Naive B cell (primary cell): Measurements from ENCODE around the gene ROS1. TPM values are rescaled to one million over a fixed set of nuclear protein-coding genes. Genes with fewer than 3 reads are reported as not detected.
"Not testable (repeated sequence)": the region's sequence is repeated elsewhere in the genome, so short reads cannot be mapped to it uniquely, and the experiment has no call there.

Source experiments
- ATAC-seq, 2 donors: fragments of 150-1000 bp; cut with Tn5 transposase; 2 replicates each; pipeline ENCODE4 v1.10.0; 2021; ENCODE audit warnings: low read depth in 2 of 2, mild to moderate bottlenecking in 2 of 2, moderate library complexity in 2 of 2
- DNase-seq: peaks from one replicate; pipeline ENCODE4 v3.0.0; 2022
- H3K27ac Mint-ChIP-seq, 6 donors: one replicate each; pipeline ENCODE4 v1.8.0; 2020 to 2022; ENCODE audit warnings: mild to moderate bottlenecking in 6 of 6, mixed read lengths in 6 of 6, moderate library complexity in 5 of 6, inconsistent platforms in 2 of 6
- H3K27me3 Mint-ChIP-seq, 3 donors: one replicate each; pipeline ENCODE4 v1.8.0; 2021 to 2022; ENCODE audit warnings: mixed read lengths in 3 of 3, mild to moderate bottlenecking in 1 of 3
- H3K36me3 Mint-ChIP-seq, 2 donors: one replicate each; pipeline ENCODE4 v1.8.0; 2020 to 2022; ENCODE audit warnings: mixed read lengths in 2 of 2, inconsistent platforms in 1 of 2, mild to moderate bottlenecking in 1 of 2
- H3K4me1 Mint-ChIP-seq, 3 donors: one replicate each; pipeline ENCODE4 v1.8.0; 2020 to 2022; ENCODE audit warnings: mixed read lengths in 3 of 3, inconsistent platforms in 1 of 3, mild to moderate bottlenecking in 1 of 3, moderate library complexity in 1 of 3
- H3K4me3 Mint-ChIP-seq, 8 donors: one replicate each; pipeline ENCODE4 v1.8.0; 2020 to 2022; ENCODE audit warnings: mild to moderate bottlenecking in 8 of 8, mixed read lengths in 8 of 8, moderate library complexity in 8 of 8, inconsistent platforms in 2 of 8
- H3K9me3 Mint-ChIP-seq, 7 donors: one replicate each; pipeline ENCODE4 v1.8.0; 2020 to 2022; ENCODE audit warnings: mixed read lengths in 7 of 7, mild to moderate bottlenecking in 5 of 7, inconsistent platforms in 2 of 7, moderate library complexity in 1 of 7
- polyA plus RNA-seq, 6 donors: library from polyadenylated mRNA; unstranded; fragments of 300-500 nt; fragmentation: Illumina TruSeq; gene quantifications; one replicate each; pipeline ENCODE4 v1.2.3, GENCODE V29; 2021; ENCODE audit warnings: low read depth in 6 of 6

Gene ROS1
- polyA plus RNA-seq, 6 donors from 2014 or later, result not detected

DNA sequence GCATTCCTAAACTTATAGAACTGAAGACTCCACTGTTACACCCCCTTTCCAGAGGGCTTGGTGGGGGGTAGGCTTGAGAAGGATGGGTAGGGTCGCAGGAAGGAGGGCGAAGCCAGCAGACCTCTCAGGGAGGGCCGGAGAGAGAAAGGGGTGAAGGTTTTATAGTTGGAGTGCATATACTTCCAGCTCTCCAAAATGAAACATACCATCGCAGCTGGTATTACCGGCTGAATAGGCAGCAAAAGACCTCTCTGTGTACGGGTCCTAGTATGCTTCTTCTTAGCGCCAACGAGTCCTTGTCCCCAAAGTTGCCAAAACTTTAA, 161.4 kb downstream of the ROS1 start:
- no peak for ATAC-seq
- DNase-seq, result no peak
- Mint-ChIP-seq H3K36me3 (no peaks in the 10 kb centered on the region), H3K27me3 (peaks cover 59 to 76% (median 68%) of the 10 kb centered on the region in 3 donors), H3K4me3 (peak overlapping the region; percentile 30 to 88 (median 64)), H3K4me1 (peaks cover 13 to 30% (median 15%) of the 10 kb centered on the region in 3 donors), H3K27ac (no peak overlapping the region), H3K9me3 (peaks cover 0 to 7% (median 0%) of the 10 kb centered on the region in 7 donors)

DNA sequence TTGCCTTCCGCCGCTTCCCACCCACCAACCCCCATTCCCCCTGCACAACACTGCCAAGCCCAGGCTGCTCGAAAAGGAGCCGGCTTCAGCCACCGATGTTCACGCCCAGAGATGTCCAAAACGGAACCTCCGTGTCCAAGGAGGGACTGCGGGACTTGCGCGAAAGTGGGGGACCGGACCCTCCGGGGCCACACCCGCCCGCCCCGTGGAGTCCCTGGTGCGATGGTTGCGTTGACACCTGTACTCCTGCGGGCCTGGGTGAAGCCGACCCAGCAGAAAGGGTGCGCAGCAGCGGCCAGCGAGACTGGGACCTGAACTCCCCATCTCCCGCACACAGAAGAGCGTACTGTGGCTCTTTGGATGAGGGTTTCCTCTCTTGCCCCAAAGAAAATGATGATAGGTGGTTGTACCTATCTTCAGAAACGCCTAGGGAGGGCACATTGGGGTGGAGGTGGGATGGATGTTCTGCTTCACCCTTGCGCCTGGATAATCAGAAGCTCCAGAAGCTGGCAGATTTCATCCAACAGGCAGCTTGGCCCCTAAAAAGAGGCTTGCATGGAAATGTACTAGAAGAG, 162.3 kb downstream of the ROS1 start:
- Mint-ChIP-seq H3K9me3 (peaks cover 0 to 8% (median 0%) of the 10 kb centered on the region in 7 donors), H3K4me1 (peaks cover 13 to 30% (median 15%) of the 10 kb centered on the region in 3 donors), H3K36me3 (no peaks in the 10 kb centered on the region), H3K4me3 (no peak overlapping the region), H3K27me3 (peaks cover 54 to 67% (median 59%) of the 10 kb centered on the region in 3 donors), H3K27ac (no peak overlapping the region)
- ATAC-seq (no peak), DNase-seq (no peak)

DNA sequence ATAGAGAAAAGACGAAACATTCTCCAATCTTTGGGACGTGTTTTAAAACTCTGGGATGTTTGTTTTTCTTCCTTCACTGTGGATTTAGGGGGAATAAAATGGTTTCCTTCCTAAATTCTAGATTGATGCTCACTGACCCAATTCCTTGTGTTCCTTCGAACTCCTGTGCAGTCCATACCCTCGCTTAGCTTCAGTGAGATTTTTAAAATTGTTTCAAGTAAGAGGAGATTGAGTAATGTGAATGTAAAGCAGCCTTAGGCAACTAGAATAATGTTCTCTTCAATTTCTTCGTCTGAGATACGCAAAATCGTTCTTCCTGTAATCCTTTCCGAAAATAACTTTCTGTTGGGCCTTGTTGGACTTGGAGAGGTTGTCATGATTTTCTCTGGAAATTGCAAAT, 162.9 kb downstream of the ROS1 start:
- peaks cover 0 to 13% (median 0%) of the 10 kb centered on the region in 7 donors for H3K9me3 Mint-ChIP-seq
- peaks cover 50 to 61% (median 53%) of the 10 kb centered on the region in 3 donors for H3K27me3 Mint-ChIP-seq
- peaks cover 13 to 30% (median 15%) of the 10 kb centered on the region in 3 donors for H3K4me1 Mint-ChIP-seq
- DNase-seq, result no peak
- H3K4me3 Mint-ChIP-seq, result no peak overlapping the region
- no peak overlapping the region for H3K27ac Mint-ChIP-seq
- no peaks in the 10 kb centered on the region for H3K36me3 Mint-ChIP-seq
- ATAC-seq, result no peak

DNA sequence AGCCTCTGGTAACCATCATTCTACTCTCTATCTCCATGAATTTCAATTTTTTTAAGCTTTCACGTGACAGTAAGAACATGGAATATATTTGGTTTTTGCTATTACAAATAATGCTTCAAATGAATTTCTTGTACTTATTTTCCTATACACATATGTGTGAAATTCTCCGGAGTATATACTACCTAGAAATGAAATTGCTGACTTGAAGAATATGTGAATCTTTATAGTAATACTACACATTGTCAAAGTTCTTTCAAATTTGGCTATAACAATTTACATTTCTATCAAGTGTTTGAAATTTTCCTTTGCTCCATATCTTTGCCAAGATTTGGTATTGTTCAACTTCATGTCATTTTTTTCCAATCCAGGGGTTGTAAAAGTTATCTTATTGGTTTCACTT, 172.0 kb downstream of the ROS1 start:
- Mint-ChIP-seq H3K9me3 (peaks cover 2 to 13% (median 6%) of the 10 kb centered on the region in 7 donors), H3K4me3 (no peak overlapping the region), H3K27me3 (peaks cover 0 to 9% (median 5%) of the 10 kb centered on the region in 3 donors), H3K4me1 (no peaks in the 10 kb centered on the region), H3K36me3 (no peaks in the 10 kb centered on the region), H3K27ac (no peak overlapping the region)
- no peak for DNase-seq
- ATAC-seq, result no peak

DNA sequence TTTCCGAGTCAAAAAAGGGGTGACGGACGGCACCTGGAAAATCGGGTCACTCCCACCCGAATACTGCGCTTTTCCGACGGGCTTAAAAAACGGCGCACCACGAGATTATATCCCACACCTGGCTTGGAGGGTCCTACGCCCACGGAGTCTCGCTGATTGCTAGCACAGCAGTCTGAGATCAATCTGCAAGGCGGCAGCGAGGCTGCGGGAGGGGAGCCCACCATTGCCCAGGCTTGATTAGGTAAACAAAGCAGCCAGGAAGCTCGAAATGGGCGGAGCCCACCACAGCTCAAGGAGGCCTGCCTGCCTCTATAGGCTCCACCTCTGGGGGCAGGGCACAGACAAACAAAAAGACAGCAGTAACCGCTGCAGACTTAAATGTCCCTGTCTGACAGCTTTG, 180.8 kb downstream of the ROS1 start:
- not testable (repeated sequence) for ATAC-seq, DNase-seq, H3K36me3 Mint-ChIP-seq, H3K27me3 Mint-ChIP-seq, H3K4me1 Mint-ChIP-seq
- H3K9me3 Mint-ChIP-seq, result peaks cover 0 to 12% (median 3%) of the 10 kb centered on the region in 7 donors
- H3K27ac Mint-ChIP-seq, result peak overlapping the region in 1 of 6 donors; percentile 94
- peak overlapping the region in 2 of 8 donors; percentile 61 to 92 for H3K4me3 Mint-ChIP-seq

DNA sequence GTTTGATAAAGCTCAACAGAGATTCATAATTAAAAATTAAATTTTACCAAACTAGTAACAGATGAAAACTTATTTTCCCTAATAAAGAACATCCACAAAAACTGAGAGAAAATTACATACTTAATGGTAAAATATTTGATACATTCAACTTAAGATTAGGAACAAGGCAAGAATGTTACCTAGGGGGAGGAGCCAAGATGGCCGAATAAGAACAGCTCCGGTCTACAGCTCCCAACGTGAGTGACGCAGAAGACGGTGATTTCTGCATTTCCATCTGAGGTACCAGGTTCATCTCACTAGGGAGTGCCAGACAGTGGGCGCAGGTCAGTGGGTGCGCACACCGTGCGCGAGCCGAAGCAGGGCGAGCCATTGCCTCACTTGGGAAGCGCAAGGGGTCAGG, 181.2 kb downstream of the ROS1 start:
- not testable (repeated sequence) for H3K36me3 Mint-ChIP-seq, ATAC-seq, H3K4me1 Mint-ChIP-seq, H3K27me3 Mint-ChIP-seq
- Mint-ChIP-seq H3K4me3 (peak overlapping the region in 2 of 8 donors; percentile 61 to 92), H3K27ac (peak overlapping the region in 1 of 6 donors; percentile 94), H3K9me3 (peaks cover 0 to 12% (median 3%) of the 10 kb centered on the region in 7 donors)
- peak; percentile 9 for DNase-seq

Other genes with a start within 250 kb of the ROS1 start
- not detected for gene VGLL2, start 160.4 kb downstream of the ROS1 start, polyA plus RNA-seq
- under 1 TPM in 3 of 6 donors, not detected in 3; 0.23 to 0.65 (median 0.34) TPM for gene DCBLD1, start 56.7 kb upstream of the ROS1 start, polyA plus RNA-seq
- gene GOPC, start 176.6 kb upstream of the ROS1 start, polyA plus RNA-seq, result 10 to 100 TPM in 4 of 6 donors, 1 to 10 TPM in 2; 7.0 to 14.0 (median 11.5) TPM
- 10 to 100 TPM; 10.8 to 22.8 (median 13.4) TPM for gene NUS1, start 249.5 kb upstream of the ROS1 start, polyA plus RNA-seq